Hepatocyte (in vitro differentiated cells): ENCODE data around the gene SDR42E2. TPM values are rescaled to one million over a fixed set of nuclear protein-coding genes. Genes with fewer than 3 reads are reported as not detected.

Source experiments
- DNase-seq: peaks from one replicate; pipeline ENCODE4 v3.0.0-alpha.2; 2016; ENCODE audit warnings: low spot score
- H2AFZ ChIP-seq: fragments of 200-600 bp; sonication (generic); 2 replicates; pipeline ENCODE4 v1.6.0; 2016; ENCODE audit warnings: antibody characterized with exemption, mild to moderate bottlenecking
- H3K27ac ChIP-seq: fragments of 200-600 bp; sonication (generic); 2 replicates; pipeline ENCODE4 v1.5.1; 2016; ENCODE audit warnings: mild to moderate bottlenecking
- H3K27me3 ChIP-seq: fragments of 200-600 bp; sonication (generic); 2 replicates; pipeline ENCODE4 v1.6.1; 2016
- H3K36me3 ChIP-seq: fragments of 200-600 bp; sonication (generic); replicated peaks from 2 replicates; pipeline ENCODE4 v1.5.1; 2016; ENCODE audit warnings: low read depth; ENCODE audit not compliant: insufficient read depth
- H3K4me1 ChIP-seq: fragments of 200-600 bp; sonication (generic); 2 replicates; pipeline ENCODE4 v1.5.1; 2016; ENCODE audit warnings: mild to moderate bottlenecking, moderate library complexity; ENCODE audit not compliant: insufficient read depth
- H3K4me2 ChIP-seq: fragments of 200-600 bp; sonication (generic); 2 replicates; pipeline ENCODE4 v1.6.0; 2016
- H3K4me3 ChIP-seq: fragments of 200-600 bp; sonication (generic); 2 replicates; pipeline ENCODE4 v1.5.1; 2016; ENCODE audit warnings: mild to moderate bottlenecking
- H3K79me2 ChIP-seq: fragments of 200-600 bp; sonication (generic); 2 replicates; pipeline ENCODE4 v1.6.0; 2017; ENCODE audit warnings: mild to moderate bottlenecking
- H3K9me2 ChIP-seq: fragments of 200-600 bp; sonication (generic); replicated peaks from 2 replicates; pipeline ENCODE4 v1.6.0; 2017; ENCODE audit warnings: mild to moderate bottlenecking; ENCODE audit not compliant: insufficient read depth
- H3K9me3 ChIP-seq: fragments of 200-600 bp; sonication (generic); 2 replicates; pipeline ENCODE4 v1.5.1; 2016; ENCODE audit warnings: low read depth, mild to moderate bottlenecking
- H4K20me1 ChIP-seq: fragments of 200-600 bp; sonication (generic); 2 replicates; pipeline ENCODE4 v1.6.0; 2016; ENCODE audit warnings: mild to moderate bottlenecking; ENCODE audit not compliant: insufficient read depth, poor library complexity, severe bottlenecking
- CTCF ChIP-seq: fragments of 200-600 bp; sonication (generic); IDR thresholded peaks from 2 replicates; pipeline ENCODE4 v1.5.1; 2016; ENCODE audit warnings: antibody characterized with exemption, mild to moderate bottlenecking; ENCODE audit not compliant: poor library complexity
- EZH2 ChIP-seq: fragments of 200-600 bp; sonication (generic); IDR thresholded peaks from 2 replicates; pipeline ENCODE4 v1.6.1; 2016; ENCODE audit warnings: antibody characterized with exemption, mild to moderate bottlenecking, borderline replicate concordance
- EZH2phosphoT487 ChIP-seq: fragments of 200-600 bp; sonication (generic); IDR thresholded peaks from one replicate; pipeline ENCODE4 v1.6.1; 2018; ENCODE audit warnings: antibody characterized with exemption, mild to moderate bottlenecking, low read depth, moderate library complexity; ENCODE audit not compliant: unreplicated experiment, severe bottlenecking
- WGBS: methylation state at CpG from one replicate; pipeline ENCODE4 v1.1.6; 2016; ENCODE audit warnings: low lambda C conversion rate; ENCODE audit errors: missing lambda C conversion rate; 5-methylcytosine and 5-hydroxymethylcytosine counted together
- polyA plus RNA-seq: library from polyadenylated mRNA; unstranded; fragments of >200 nt; fragmentation: Nextera tagmentation; extraction: Ambion mirVana; gene quantifications from 2 replicates; pipeline ENCODE4 v1.2.1, GENCODE V29; 2016
- total RNA-seq: library from RNA; depleted of rRNA; stranded (reverse); fragments of >200 nt; gene quantifications from 2 replicates; pipeline ENCODE4 v1.2.3, GENCODE V29; 2014

SDR42E2 gene
- total and polyA plus RNA-seq, 2 experiments from 2014 or later, result not detected

GRCh38 chr16:22240023-22240710 is 77.9 kb downstream of the SDR42E2 start:
- H3K4me1 ChIP-seq, result no peaks in the 10 kb centered on the region
- H3K4me3 ChIP-seq, result no peak overlapping the region
- DNase-seq, result no peak
- no peaks in the 10 kb centered on the region for H3K79me2 ChIP-seq
- TF ChIP-seq EZH2phosphoT487 (no peak), CTCF (no peak), EZH2 (no peak)
- WGBS, result 90% methylated on average over 3 of the region's 3 CpGs
- H3K9me2 ChIP-seq, result no peaks in the 10 kb centered on the region
- no peaks in the 10 kb centered on the region for H3K27me3 ChIP-seq
- H3K9me3 ChIP-seq, result no peaks in the 10 kb centered on the region
- no peak overlapping the region for H3K4me2 ChIP-seq
- no peaks in the 10 kb centered on the region for H3K36me3 ChIP-seq
- no peak overlapping the region for H2AFZ ChIP-seq
- no peak overlapping the region for H3K27ac ChIP-seq
- no peaks in the 10 kb centered on the region for H4K20me1 ChIP-seq

Other genes starting within 250 kb of the SDR42E2 start
- 144 and 166 TPM in 2 replicates for gene UQCRC2, start 209.1 kb upstream of the SDR42E2 start, total RNA-seq
- 129 and 138 TPM in 2 replicates for gene UQCRC2, start 209.1 kb upstream of the SDR42E2 start, polyA plus RNA-seq
- gene PDZD9, start 161.4 kb upstream of the SDR42E2 start, total RNA-seq, result 0.20 TPM in 1 of 2 replicates, not detected in the other
- gene PDZD9, start 161.4 kb upstream of the SDR42E2 start, polyA plus RNA-seq, result not detected in 2 replicates
- 16.1 and 24.5 TPM in 2 replicates for gene MOSMO, start 154.4 kb upstream of the SDR42E2 start, total RNA-seq
- gene MOSMO, start 154.4 kb upstream of the SDR42E2 start, polyA plus RNA-seq, result 5.7 and 6.5 TPM in 2 replicates
- 0.03 TPM in 1 of 2 replicates, not detected in the other for gene VWA3A, start 70.0 kb upstream of the SDR42E2 start, total RNA-seq
- gene VWA3A, start 70.0 kb upstream of the SDR42E2 start, polyA plus RNA-seq, result not detected in 2 replicates
- 11.0 and 15.1 TPM in 2 replicates for gene EEF2K, start 43.8 kb downstream of the SDR42E2 start, total RNA-seq
- 7.9 and 8.6 TPM in 2 replicates for gene EEF2K, start 43.8 kb downstream of the SDR42E2 start, polyA plus RNA-seq
- gene POLR3E, start 134.9 kb downstream of the SDR42E2 start, total RNA-seq, result 31.5 and 62.5 TPM in 2 replicates
- gene POLR3E, start 134.9 kb downstream of the SDR42E2 start, polyA plus RNA-seq, result 23.5 and 26.9 TPM in 2 replicates
- 28.8 and 30.9 TPM in 2 replicates for gene CDR2, start 212.1 kb downstream of the SDR42E2 start, total RNA-seq
- gene CDR2, start 212.1 kb downstream of the SDR42E2 start, polyA plus RNA-seq, result 22.9 and 26.7 TPM in 2 replicates